Endothelial cell of umbilical vein (primary cell): Measurements from ENCODE around the gene RHOF. TPM values are rescaled to one million over a fixed set of nuclear protein-coding genes. Genes with fewer than 3 reads are reported as not detected.
"Not testable (repeated sequence)": the region's sequence is repeated elsewhere in the genome, so short reads cannot be mapped to it uniquely, and the experiment has no call there.

Source experiments
- BruUV-seq: library from RNA; stranded (reverse); fragments of 400-500 nt; replicated peaks from 2 replicates; lab custom pipeline; 2021; lab: Mats Ljungman, UMichigan
- CTCF ChIA-PET: fragments of 300-600, 350-600 bp; sonication (Branson Sonifier 250); formaldehyde crosslinking; loops from one replicate; lab custom pipeline; 2021; ENCODE audit warnings: antibody characterized with exemption, inconsistent platforms; lab: Charles Lee
- POLR2A ChIA-PET: fragments of 300-600, 350-600 bp; sonication (Branson Sonifier 250); formaldehyde crosslinking; loops from one replicate; lab custom pipeline; 2021; ENCODE audit warnings: antibody characterized with exemption, inconsistent platforms; lab: Charles Lee
- DNase-seq: peaks from one replicate; pipeline ENCODE4 v3.0.0-alpha.2; 2011; ENCODE audit warnings: low read depth, low spot score
- FAIRE-seq: peaks from 2 replicates; lab custom pipeline; 2011; peaks lifted over from hg19 to GRCh38; lab: Jason Lieb, UNC
- H2AFZ ChIP-seq: 2 replicates; pipeline ENCODE4 v1.6.0; 2012; ENCODE audit warnings: low read depth, low read length, control low read depth, inconsistent platforms
- H3K27ac ChIP-seq: 2 replicates; pipeline ENCODE4 v1.5.1; 2011; ENCODE audit warnings: low read depth, mild to moderate bottlenecking, control low read depth, low read length, moderate library complexity; ENCODE audit not compliant: insufficient read depth
- H3K27me3 ChIP-seq, 2 experiments: 2 replicates each; pipeline versions ENCODE4 v1.6.0 to v1.6.1; 2011; ENCODE audit warnings: low read length in 2 of 2, mixed read lengths in 1 of 2; ENCODE audit not compliant: control insufficient read depth in 2 of 2, insufficient read depth in 2 of 2
- H3K36me3 ChIP-seq, 2 experiments: 2 replicates in 1 of 2; 3 replicates in 1 of 2; pipeline ENCODE4 v1.5.1; 2011; ENCODE audit warnings: low read length in 2 of 2, mild to moderate bottlenecking in 1 of 2, moderate library complexity in 1 of 2; ENCODE audit not compliant: control insufficient read depth in 2 of 2, insufficient read depth in 2 of 2; ENCODE audit errors: extremely low read depth in 1 of 2
- H3K4me1 ChIP-seq: 3 replicates; pipeline ENCODE4 v1.5.1; 2011; ENCODE audit warnings: mild to moderate bottlenecking, low read length; ENCODE audit not compliant: control insufficient read depth, insufficient read depth; ENCODE audit errors: extremely low read depth
- H3K4me2 ChIP-seq: 2 replicates; pipeline ENCODE4 v1.6.1; 2011; ENCODE audit warnings: low read length, control low read depth, mixed read lengths; ENCODE audit not compliant: insufficient read depth
- H3K4me3 ChIP-seq, 3 experiments: fragments of 200-600 bp in 1 of 3; sonication (generic), shearing (Covaris generic) in 1 of 3; replicated peaks in 1 of 3; 2 replicates each; pipeline ENCODE4 v1.5.1; 2011 to 2016; ENCODE audit warnings: control low read depth in 3 of 3, low read length in 3 of 3, mild to moderate bottlenecking in 2 of 3, inconsistent platforms in 1 of 3, low read depth in 1 of 3, moderate library complexity in 1 of 3; ENCODE audit not compliant: insufficient read depth in 1 of 3
- H3K79me2 ChIP-seq: 2 replicates; pipeline ENCODE4 v1.6.0; 2012; ENCODE audit warnings: low read length, inconsistent platforms; ENCODE audit not compliant: control insufficient read depth, insufficient read depth
- H3K9ac ChIP-seq: replicated peaks from 2 replicates; pipeline ENCODE3; 2011; ENCODE audit warnings: low read length, control low read depth; ENCODE audit not compliant: insufficient read depth; ENCODE audit errors: extremely low read depth
- H3K9me1 ChIP-seq: replicated peaks from 3 replicates; pipeline ENCODE4 v1.6.0; 2011; ENCODE audit warnings: mild to moderate bottlenecking, low read length; ENCODE audit not compliant: control insufficient read depth, insufficient read depth; ENCODE audit errors: extremely low read depth
- H3K9me3 ChIP-seq: replicated peaks from 2 replicates; pipeline ENCODE4 v1.5.1; 2012; ENCODE audit warnings: low read length, inconsistent platforms; ENCODE audit not compliant: control insufficient read depth, insufficient read depth
- H4K20me1 ChIP-seq: replicated peaks from 2 replicates; pipeline ENCODE3; 2011; ENCODE audit warnings: mild to moderate bottlenecking, low read length; ENCODE audit not compliant: control insufficient read depth, insufficient read depth; ENCODE audit errors: extremely low read depth
- CTCF ChIP-seq, 2 donors: IDR thresholded peaks; 1 replicate in 1 of 2; 2 replicates in 1 of 2; pipeline ENCODE4 v1.5.1; 2011; ENCODE audit warnings: low read length in 2 of 2, mild to moderate bottlenecking in 2 of 2, moderate library complexity in 2 of 2, control low read depth in 1 of 2, inconsistent platforms in 1 of 2, low read depth in 1 of 2; ENCODE audit not compliant: insufficient read depth in 1 of 2; ENCODE audit errors: extremely low read depth in 1 of 2
- GATA2 ChIP-seq: IDR thresholded peaks from 2 replicates; pipeline ENCODE4 v1.7.0; 2011; ENCODE audit warnings: low read depth, mild to moderate bottlenecking, moderate library complexity, mixed read lengths, low read length; ENCODE audit not compliant: insufficient read length, insufficient read depth
- MAX ChIP-seq: IDR thresholded peaks from 2 replicates; pipeline ENCODE4 v1.6.1; 2011; ENCODE audit not compliant: insufficient read depth, insufficient read length
- MYC ChIP-seq: IDR thresholded peaks from one replicate; pipeline ENCODE4 v1.6.1; 2011; ENCODE audit warnings: mild to moderate bottlenecking, low read depth, low read length
- dilution Hi-C: fragments of 300-500 bp; cut with MboI; formaldehyde crosslinking; loops from one replicate; pipeline ENCODE4 v1.15.0; 2019; ENCODE audit warnings: low sequenced_read_pairs; ENCODE audit not compliant: extremely low pct_ligation_motif_present
- intact Hi-C: fragments of 100-400 bp; cut with micrococcal nuclease; formaldehyde crosslinking; loops from one replicate; pipeline ENCODE4 v1.10.0; 2022
- polyA plus RNA-seq, 4 experiments: library from polyadenylated mRNA; depleted of rRNA in 3 of 4; stranded (reverse) in 3 of 4; unstranded in 1 of 4; fragments of >200 nt; gene quantifications; 2 replicates each; pipeline versions ENCODE4 v1.2.1 to v1.2.3, GENCODE V29; 2011 to 2012; ENCODE audit warnings: missing spikeins in 1 of 4
- total RNA-seq: library from RNA; stranded (reverse); gene quantifications from 2 replicates; pipeline ENCODE4 v1.2.3, GENCODE V29; 2021

Gene RHOF
- total and polyA plus RNA-seq, 2 donors (not counting 3 experiments of a cell fraction or from before 2014, with no cell fraction given) = 9.3 to 22.3 TPM

- no peak for FAIRE-seq
- Histone ChIP-seq H3K9me1 (no peaks in the 10 kb centered on the region), H3K4me2 (no peak overlapping the region), H3K4me3 (no peak overlapping the region), H4K20me1 (no peaks in the 10 kb centered on the region), H3K9me3 (no peaks in the 10 kb centered on the region), H3K27me3 (no peaks in the 10 kb centered on the region), H3K27ac (no peak overlapping the region), H3K36me3 (no peaks in the 10 kb centered on the region), H3K79me2 (no peaks in the 10 kb centered on the region), H3K9ac (no peak overlapping the region), H3K4me1 (no peaks in the 10 kb centered on the region), H2AFZ (no peak overlapping the region)
- ChIA-PET CTCF (interaction anchor here (4.3 kb wide), 1 partner anchor 32 kb away, joined by 22 read pairs; the partner anchor contains the start of gene RHOF), POLR2A (interaction anchor here (0.7 kb wide), 1 partner anchor 52 kb away, joined by 7 read pairs; no protein-coding TSS in a partner anchor)
- no peak for TF ChIP-seq MAX
- no peak for TF ChIP-seq GATA2
- TF ChIP-seq MYC = no peak
- TF ChIP-seq CTCF (IDR thresholded peaks at IDR 0.05; ENCODE audit: extremely low read depth in 1 of 2, insufficient read depth in 1 of 2, low read depth in 1 of 2, low read length in 2 of 2) = no peak
- intact Hi-C loops = no loop called here
- DNase-seq = no peak
- no TSS peak for BruUV-seq
- dilution Hi-C loops = no loop called here
Measured at GRCh38 chr12:121762269-121762668, 31.2 kb downstream of the RHOF start.

GRCh38 chr12:121758536-121758935, 35.0 kb downstream of the RHOF start:
- BruUV-seq = not testable (repeated sequence)

More at GRCh38 chr12:121758536-121758935, 35.0 kb downstream of the RHOF start:
- H3K79me2 ChIP-seq, dilution Hi-C loops, FAIRE-seq, intact Hi-C loops, H3K36me3 ChIP-seq, H3K27ac ChIP-seq, H3K4me1 ChIP-seq, H3K9ac ChIP-seq, H3K4me3 ChIP-seq, H3K27me3 ChIP-seq, H3K9me1 ChIP-seq, POLR2A ChIA-PET, H4K20me1 ChIP-seq, H3K4me2 ChIP-seq, DNase-seq, H3K9me3 ChIP-seq, H2AFZ ChIP-seq: not testable (repeated sequence)
- CTCF ChIA-PET = interaction anchor here (1.6 kb wide), 1 partner anchor 46 kb away, joined by 4 read pairs; the partner anchor contains the start of gene TMEM120B
